Measurements from ENCODE around the gene DENND2D. TPM values are rescaled to one million over a fixed set of nuclear protein-coding genes. Genes with fewer than 3 reads are reported as not detected.

Gene DENND2D
- total RNA-seq, 1 experiment from 2014 or later: 0.11 TPM

- Histone ChIP-seq H3K79me1 (ENCODE audit: insufficient read depth, low read depth, low read length, poor library complexity, severe bottlenecking) (no peaks in the 10 kb centered on the region), H3K9ac (ENCODE audit: extremely low read depth, insufficient read length, low read length) (no peak overlapping the region), H2BK120ac (ENCODE audit: low read depth, low read length, poor library complexity, severe bottlenecking) (no peak overlapping the region), H3K56ac (ENCODE audit: insufficient read length, low read depth, low read length) (no peak overlapping the region), H4K20me1 (ENCODE audit: control insufficient read depth, insufficient read depth, insufficient read length) (no peaks in the 10 kb centered on the region), H4K5ac (ENCODE audit: insufficient read length, low read depth, low read length) (no peak overlapping the region), H3K27me3 (ENCODE audit: insufficient read depth, low read length) (no peaks in the 10 kb centered on the region), H4K91ac (ENCODE audit: insufficient read length, low read depth, low read length) (no peak overlapping the region), H3K14ac (ENCODE audit: insufficient read depth, low read length) (no peak overlapping the region), H3T11ph (ENCODE audit: low read length) (no peak overlapping the region), H3K4me2 (ENCODE audit: insufficient read depth, insufficient read length, low read length) (no peak overlapping the region), H2BK15ac (ENCODE audit: low read depth, low read length) (no peak overlapping the region), H2BK5ac (ENCODE audit: insufficient read length, low read length) (no peak overlapping the region), H3K4me1 (ENCODE audit: insufficient read depth, low read length) (no peaks in the 10 kb centered on the region), H2AFZ (ENCODE audit: low read length) (no peak overlapping the region), H3K23ac (ENCODE audit: insufficient read length, low read depth, low read length) (no peak overlapping the region), H4K8ac (replicated peaks; ENCODE audit: insufficient read length, low read depth, low read length) (no peak overlapping the region), H2BK20ac (ENCODE audit: low read depth, low read length, poor library complexity, severe bottlenecking) (no peak overlapping the region), H3K23me2 (ENCODE audit: insufficient read length, low read depth, low read length, poor library complexity, severe bottlenecking) (no peaks in the 10 kb centered on the region), H3K18ac (ENCODE audit: insufficient read length, low read depth, low read length) (no peak overlapping the region), H2AK5ac (ENCODE audit: insufficient read length, low read length) (no peak overlapping the region), H3K4ac (ENCODE audit: low read depth, low read length) (no peak overlapping the region), H3K79me2 (ENCODE audit: insufficient read depth, low read length) (no peaks in the 10 kb centered on the region), H3K9me3 (ENCODE audit: control insufficient read depth, low read depth, low read length) (no peaks in the 10 kb centered on the region), H3K27ac (ENCODE audit: insufficient read length, low read depth, low read length) (no peak overlapping the region), H2BK12ac (ENCODE audit: insufficient read length, low read depth, low read length) (no peak overlapping the region)
- no peak overlapping the region for H3K4me3 Mint-ChIP-seq
- H3K27ac Mint-ChIP-seq: no peak overlapping the region
- H3K36me3 Mint-ChIP-seq (ENCODE audit: insufficient read depth in 1 of 3, low read depth in 3 of 3): no peaks in the 10 kb centered on the region
- no peaks in the 10 kb centered on the region for H3K27me3 Mint-ChIP-seq (ENCODE audit: low read depth)
- TF ChIP-seq CTCF (conservative IDR thresholded peaks at IDR 0.05): no peak
- H3K4me1 Mint-ChIP-seq: peaks cover 7 to 9% of the 10 kb centered on the region in 2 experiments
- WGBS (ENCODE audit: extremely low coverage, insufficient read length, low lambda C conversion rate): no CpG with 5 or more reads among the region's 4 CpGs
- DNase-seq: no peak
- peaks cover 0 to 1% of the 10 kb centered on the region in 2 experiments; a peak in 1 of 5 replicates for H3K9me3 Mint-ChIP-seq
These were observed 42.5 kb upstream of the DENND2D start for GRCh38 chr1:111242805-111243523.

Measured in H9 (cell line).